Measurements from ENCODE around the gene PALLD.

- TF ChIP-seq CTCF (IDR thresholded peaks at IDR 0.05) (no peak), EP300 (IDR thresholded peaks at IDR 0.05) (no peak)
Observed at GRCh38 chr4:168474660-168475320, 22.1 kb upstream of the PALLD start.

Measured in sigmoid colon (tissue), 4 donors.